Tibial artery (tissue), 4 donors: ENCODE measurements around the gene PSD2.

Experiments used
- DNase-seq, 2 donors: peaks; one replicate each; pipeline ENCODE4 v3.0.0-alpha.2; 2019
- H3K27ac ChIP-seq, 2 donors: fragments of 200-600 bp; sonication (generic) in 1 of 2; 1 replicate in 1 of 2; 2 replicates in 1 of 2; pipeline ENCODE4 v1.5.1; 2018 to 2019; ENCODE audit warnings: mild to moderate bottlenecking in 1 of 2
- H3K27me3 ChIP-seq, 2 donors: fragments of 200-600 bp; sonication (generic) in 1 of 2; one replicate each; pipeline versions ENCODE4 v1.5.1 to v1.6.0; 2016 to 2019
- H3K36me3 ChIP-seq, 3 donors: fragments of 200-600 bp; sonication (generic) in 2 of 3; one replicate each; pipeline ENCODE4 v1.5.1; 2016 to 2019; ENCODE audit warnings: mild to moderate bottlenecking in 2 of 3
- H3K4me1 ChIP-seq, 4 donors: fragments of 200-600 bp; sonication (generic) in 2 of 4; 1 replicate in 3 of 4; 2 replicates in 1 of 4; pipeline ENCODE4 v1.5.1; 2016 to 2019
- H3K4me3 ChIP-seq, 2 donors: fragments of 200-600 bp; sonication (generic) in 1 of 2; 1 replicate in 1 of 2; 2 replicates in 1 of 2; pipeline ENCODE4 v1.5.1; 2018 to 2019; ENCODE audit warnings: mild to moderate bottlenecking in 2 of 2
- H3K9me3 ChIP-seq, 3 donors: fragments of 200-600 bp; sonication (generic) in 1 of 3; one replicate each; pipeline ENCODE4 v1.5.1; 2016 to 2019
- intact Hi-C: fragments of 100-400 bp; cut with DNase I; formaldehyde crosslinking; loops from one replicate; pipeline ENCODE4 v1.15.0; 2023; ENCODE audit warnings: low total_unique reads
- TF ChIP-seq, protein P1 (sequence below), 2 experiments: fragments of 200-600 bp in 1 of 2; fragments of 450-650 bp in 1 of 2; IDR thresholded peaks; one replicate each; pipeline ENCODE4 v1.5.1; 2017 to 2019; ENCODE audit warnings: antibody characterized with exemption in 2 of 2, mild to moderate bottlenecking in 1 of 2, moderate library complexity in 1 of 2

PSD2 gene

DNA sequence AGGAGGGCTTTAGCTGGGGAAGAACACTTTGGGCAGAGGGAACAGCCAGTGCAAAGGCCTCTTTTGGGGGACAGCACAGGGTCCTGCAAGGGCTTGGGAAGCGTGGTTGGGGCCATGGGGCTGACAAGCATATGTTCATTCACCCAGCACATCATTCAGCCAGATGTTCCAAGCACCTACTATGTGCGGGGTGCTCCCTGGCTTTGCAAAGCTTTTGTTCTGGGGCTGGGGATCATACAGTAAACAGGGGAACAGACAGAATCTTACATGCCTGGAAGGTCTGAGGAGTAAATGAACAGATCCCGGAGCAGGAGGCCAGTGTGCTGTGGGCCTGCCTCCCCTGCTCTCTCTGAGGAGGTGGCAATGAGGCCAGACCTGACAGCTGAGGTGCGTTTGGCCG lies 16.7 kb downstream of the PSD2 start:
- intact Hi-C loops = no loop called here
- no peak for DNase-seq
- Histone ChIP-seq H3K27me3 (peaks cover 0 to 18% of the 10 kb centered on the region in 2 donors), H3K9me3 (no peaks in the 10 kb centered on the region), H3K27ac (no peak overlapping the region), H3K4me3 (no peak overlapping the region), H3K36me3 (no peaks in the 10 kb centered on the region), H3K4me1 (no peaks in the 10 kb centered on the region)
- TF ChIP-seq, protein P1, sequence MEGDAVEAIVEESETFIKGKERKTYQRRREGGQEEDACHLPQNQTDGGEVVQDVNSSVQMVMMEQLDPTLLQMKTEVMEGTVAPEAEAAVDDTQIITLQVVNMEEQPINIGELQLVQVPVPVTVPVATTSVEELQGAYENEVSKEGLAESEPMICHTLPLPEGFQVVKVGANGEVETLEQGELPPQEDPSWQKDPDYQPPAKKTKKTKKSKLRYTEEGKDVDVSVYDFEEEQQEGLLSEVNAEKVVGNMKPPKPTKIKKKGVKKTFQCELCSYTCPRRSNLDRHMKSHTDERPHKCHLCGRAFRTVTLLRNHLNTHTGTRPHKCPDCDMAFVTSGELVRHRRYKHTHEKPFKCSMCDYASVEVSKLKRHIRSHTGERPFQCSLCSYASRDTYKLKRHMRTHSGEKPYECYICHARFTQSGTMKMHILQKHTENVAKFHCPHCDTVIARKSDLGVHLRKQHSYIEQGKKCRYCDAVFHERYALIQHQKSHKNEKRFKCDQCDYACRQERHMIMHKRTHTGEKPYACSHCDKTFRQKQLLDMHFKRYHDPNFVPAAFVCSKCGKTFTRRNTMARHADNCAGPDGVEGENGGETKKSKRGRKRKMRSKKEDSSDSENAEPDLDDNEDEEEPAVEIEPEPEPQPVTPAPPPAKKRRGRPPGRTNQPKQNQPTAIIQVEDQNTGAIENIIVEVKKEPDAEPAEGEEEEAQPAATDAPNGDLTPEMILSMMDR (IDR thresholded peaks at IDR 0.05) = no peak

DNA sequence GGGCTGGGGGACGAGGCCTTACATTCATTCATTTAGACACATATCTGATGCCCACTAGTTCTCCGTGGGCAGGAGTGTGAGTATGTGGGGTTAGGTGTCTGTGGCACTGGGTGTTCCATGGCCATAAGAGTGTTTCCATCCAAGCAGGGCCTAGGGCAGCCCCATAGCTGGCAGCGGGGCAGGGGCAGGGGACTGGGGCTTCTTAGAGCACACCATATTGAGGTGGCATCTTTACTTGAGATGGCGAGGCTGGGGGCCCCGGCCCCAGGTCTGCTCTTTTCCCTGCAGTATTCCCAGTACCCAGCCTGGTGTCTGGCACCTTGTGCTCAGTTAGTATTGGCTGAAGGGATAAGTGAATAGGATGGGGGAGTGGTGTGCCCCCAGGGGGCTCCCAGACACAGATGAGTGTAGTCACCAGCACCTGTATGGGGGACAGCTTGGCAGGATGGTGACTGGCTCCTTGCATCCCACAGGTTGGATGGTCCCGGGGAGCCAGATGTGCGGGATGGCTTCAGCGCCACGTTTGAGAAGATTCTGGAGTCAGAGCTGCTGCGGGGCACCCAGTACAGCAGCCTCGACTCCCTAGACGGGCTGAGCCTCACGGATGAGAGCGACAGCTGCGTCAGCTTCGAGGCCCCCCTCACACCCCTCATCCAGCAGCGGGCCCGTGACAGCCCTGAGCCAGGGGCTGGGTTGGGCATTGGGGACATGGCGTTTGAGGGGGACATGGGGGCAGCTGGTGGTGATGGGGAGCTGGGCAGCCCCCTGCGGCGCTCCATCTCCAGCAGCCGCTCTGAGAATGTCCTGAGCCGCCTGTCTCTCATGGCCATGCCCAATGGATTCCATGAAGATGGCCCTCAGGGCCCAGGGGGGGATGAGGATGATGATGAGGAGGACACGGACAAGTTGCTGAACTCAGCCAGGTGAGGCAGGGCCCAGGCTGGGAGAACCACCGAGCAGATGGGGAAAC lies 17.5 kb downstream of the PSD2 start:
- no peak overlapping the region for H3K27ac ChIP-seq
- TF ChIP-seq, protein P1 (IDR thresholded peaks at IDR 0.05) = no peak
- H3K27me3 ChIP-seq = peaks cover 0 to 14% of the 10 kb centered on the region in 2 donors
- H3K4me1 ChIP-seq = no peaks in the 10 kb centered on the region
- H3K4me3 ChIP-seq = no peak overlapping the region
- peaks cover 0 to under 1% (median 0%) of the 10 kb centered on the region in 3 donors for H3K9me3 ChIP-seq
- intact Hi-C loops = no loop called here
- H3K36me3 ChIP-seq = peaks cover 0 to 2% (median 0%) of the 10 kb centered on the region in 3 donors
- no peak for DNase-seq

DNA sequence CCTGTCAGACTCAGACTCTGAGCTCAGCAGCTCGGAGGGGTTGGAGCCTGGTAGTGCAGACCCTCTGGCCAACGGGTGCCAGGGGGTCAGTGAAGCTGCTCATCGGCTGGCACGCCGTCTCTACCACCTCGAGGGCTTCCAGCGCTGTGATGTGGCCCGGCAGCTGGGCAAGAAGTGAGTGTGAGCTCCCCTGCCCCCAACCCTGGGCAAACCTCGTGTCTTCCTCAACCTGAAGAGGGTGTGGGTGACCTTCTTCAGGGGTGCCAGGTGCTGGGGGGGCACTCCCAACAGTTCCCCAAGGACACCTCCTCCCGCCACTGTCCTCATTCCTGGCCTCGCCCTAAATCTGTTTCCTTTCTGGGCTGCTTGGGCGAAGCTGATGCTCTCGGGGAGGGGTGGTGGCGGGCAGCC lies 18.6 kb downstream of the PSD2 start:
- DNase-seq = no peak
- intact Hi-C loops = no loop called here
- Histone ChIP-seq H3K27ac (no peak overlapping the region), H3K27me3 (peaks cover 0 to 5% of the 10 kb centered on the region in 2 donors), H3K9me3 (peaks cover 0 to 11% (median 0%) of the 10 kb centered on the region in 3 donors), H3K36me3 (peaks cover 0 to 4% (median 0%) of the 10 kb centered on the region in 3 donors), H3K4me3 (no peak overlapping the region), H3K4me1 (no peaks in the 10 kb centered on the region)
- TF ChIP-seq, protein P1 (IDR thresholded peaks at IDR 0.05) = no peak

DNA sequence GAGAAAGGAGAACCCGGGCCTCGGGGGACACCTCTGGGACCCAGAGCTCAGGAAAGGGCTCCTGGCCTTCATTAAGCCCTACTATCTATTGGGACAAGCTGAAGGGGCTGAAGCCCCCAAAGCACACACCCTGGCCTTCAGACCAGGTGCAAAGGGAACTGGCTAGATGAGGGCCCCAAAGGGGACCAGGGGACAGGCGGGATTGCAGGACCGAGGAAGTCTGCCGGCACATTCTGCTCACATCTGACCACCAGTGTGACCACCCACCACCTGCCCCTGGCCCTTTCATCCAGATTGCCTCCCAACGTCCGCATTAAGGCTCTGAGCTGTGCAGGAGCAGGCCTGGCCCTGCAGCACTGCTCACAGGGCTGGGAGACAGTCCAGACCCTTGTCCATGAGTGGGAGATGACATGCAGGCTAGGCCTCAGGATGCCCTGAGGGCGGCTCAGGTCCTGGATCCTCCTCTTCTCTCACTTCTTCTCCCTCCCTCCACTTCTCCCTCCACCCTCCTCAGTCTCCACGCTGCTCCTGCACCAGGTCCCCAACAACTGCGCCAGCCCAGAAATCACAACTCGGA lies 19.2 kb downstream of the PSD2 start:
- H3K27me3 ChIP-seq = no peaks in the 10 kb centered on the region
- H3K9me3 ChIP-seq = peaks cover 0 to 12% (median 0%) of the 10 kb centered on the region in 3 donors
- intact Hi-C loops = no loop called here
- TF ChIP-seq, protein P1 (IDR thresholded peaks at IDR 0.05) = no peak
- no peaks in the 10 kb centered on the region for H3K4me1 ChIP-seq
- no peak for DNase-seq
- H3K36me3 ChIP-seq = peaks cover 0 to 4% (median 0%) of the 10 kb centered on the region in 3 donors
- no peak overlapping the region for H3K27ac ChIP-seq
- H3K4me3 ChIP-seq = no peak overlapping the region

DNA sequence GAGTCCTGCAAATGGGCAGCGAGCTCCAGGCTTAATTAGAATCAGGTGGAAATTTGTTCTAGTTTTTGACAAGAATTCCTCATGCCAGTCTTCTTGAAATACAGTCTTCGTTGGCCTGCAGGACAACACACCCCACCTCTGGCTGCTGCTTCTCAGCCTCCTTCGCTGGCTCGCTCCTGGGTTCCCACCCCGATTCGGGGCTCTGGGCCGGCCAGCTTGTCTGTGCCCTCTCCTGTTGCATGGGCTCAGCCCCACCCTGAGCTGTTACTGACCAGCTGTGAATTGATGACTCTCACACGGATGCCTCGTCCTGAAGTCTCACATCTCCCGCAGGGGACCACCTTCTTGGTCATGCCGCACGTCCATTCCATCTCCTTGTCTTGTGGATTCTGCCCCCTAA lies 21.0 kb downstream of the PSD2 start:
- peaks cover 0 to 4% (median 0%) of the 10 kb centered on the region in 3 donors for H3K36me3 ChIP-seq
- H3K27ac ChIP-seq = no peak overlapping the region
- TF ChIP-seq, protein P1 (IDR thresholded peaks at IDR 0.05) = no peak
- peak in 1 of 2 donors; percentile 35 for DNase-seq
- H3K4me1 ChIP-seq = no peaks in the 10 kb centered on the region
- no peaks in the 10 kb centered on the region for H3K27me3 ChIP-seq
- H3K4me3 ChIP-seq = no peak overlapping the region
- intact Hi-C loops = no loop called here
- H3K9me3 ChIP-seq = peaks cover 0 to 12% (median 0%) of the 10 kb centered on the region in 3 donors
